Endothelial cell of umbilical vein (primary cell): ENCODE measurements around the gene SPDYC. TPM values are rescaled to one million over a fixed set of nuclear protein-coding genes. Genes with fewer than 3 reads are reported as not detected.
A peak's percentile ranks its signal among the peaks of the same experiment; 100 is the strongest.

Source experiments
- BruUV-seq: library from RNA; stranded (reverse); fragments of 400-500 nt; replicated peaks from 2 replicates; lab custom pipeline; 2021; lab: Mats Ljungman, UMichigan
- CTCF ChIA-PET: fragments of 300-600, 350-600 bp; sonication (Branson Sonifier 250); formaldehyde crosslinking; loops from one replicate; lab custom pipeline; 2021; ENCODE audit warnings: antibody characterized with exemption, inconsistent platforms; lab: Charles Lee
- POLR2A ChIA-PET: fragments of 300-600, 350-600 bp; sonication (Branson Sonifier 250); formaldehyde crosslinking; loops from one replicate; lab custom pipeline; 2021; ENCODE audit warnings: antibody characterized with exemption, inconsistent platforms; lab: Charles Lee
- DNase-seq: peaks from one replicate; pipeline ENCODE4 v3.0.0-alpha.2; 2011; ENCODE audit warnings: low read depth, low spot score
- FAIRE-seq: peaks from 2 replicates; lab custom pipeline; 2011; peaks lifted over from hg19 to GRCh38; lab: Jason Lieb, UNC
- H2AFZ ChIP-seq: 2 replicates; pipeline ENCODE4 v1.6.0; 2012; ENCODE audit warnings: low read depth, low read length, control low read depth, inconsistent platforms
- H3K27ac ChIP-seq: 2 replicates; pipeline ENCODE4 v1.5.1; 2011; ENCODE audit warnings: low read depth, mild to moderate bottlenecking, control low read depth, low read length, moderate library complexity; ENCODE audit not compliant: insufficient read depth
- H3K27me3 ChIP-seq, 2 experiments: 2 replicates each; pipeline versions ENCODE4 v1.6.0 to v1.6.1; 2011; ENCODE audit warnings: low read length in 2 of 2, mixed read lengths in 1 of 2; ENCODE audit not compliant: control insufficient read depth in 2 of 2, insufficient read depth in 2 of 2
- H3K36me3 ChIP-seq, 2 experiments: 2 replicates in 1 of 2; 3 replicates in 1 of 2; pipeline ENCODE4 v1.5.1; 2011; ENCODE audit warnings: low read length in 2 of 2, mild to moderate bottlenecking in 1 of 2, moderate library complexity in 1 of 2; ENCODE audit not compliant: control insufficient read depth in 2 of 2, insufficient read depth in 2 of 2; ENCODE audit errors: extremely low read depth in 1 of 2
- H3K4me1 ChIP-seq: 3 replicates; pipeline ENCODE4 v1.5.1; 2011; ENCODE audit warnings: mild to moderate bottlenecking, low read length; ENCODE audit not compliant: control insufficient read depth, insufficient read depth; ENCODE audit errors: extremely low read depth
- H3K4me2 ChIP-seq: 2 replicates; pipeline ENCODE4 v1.6.1; 2011; ENCODE audit warnings: low read length, control low read depth, mixed read lengths; ENCODE audit not compliant: insufficient read depth
- H3K4me3 ChIP-seq, 3 experiments: fragments of 200-600 bp in 1 of 3; sonication (generic), shearing (Covaris generic) in 1 of 3; replicated peaks in 1 of 3; 2 replicates each; pipeline ENCODE4 v1.5.1; 2011 to 2016; ENCODE audit warnings: control low read depth in 3 of 3, low read length in 3 of 3, mild to moderate bottlenecking in 2 of 3, inconsistent platforms in 1 of 3, low read depth in 1 of 3, moderate library complexity in 1 of 3; ENCODE audit not compliant: insufficient read depth in 1 of 3
- H3K79me2 ChIP-seq: 2 replicates; pipeline ENCODE4 v1.6.0; 2012; ENCODE audit warnings: low read length, inconsistent platforms; ENCODE audit not compliant: control insufficient read depth, insufficient read depth
- H3K9ac ChIP-seq: replicated peaks from 2 replicates; pipeline ENCODE3; 2011; ENCODE audit warnings: low read length, control low read depth; ENCODE audit not compliant: insufficient read depth; ENCODE audit errors: extremely low read depth
- H3K9me1 ChIP-seq: replicated peaks from 3 replicates; pipeline ENCODE4 v1.6.0; 2011; ENCODE audit warnings: mild to moderate bottlenecking, low read length; ENCODE audit not compliant: control insufficient read depth, insufficient read depth; ENCODE audit errors: extremely low read depth
- H3K9me3 ChIP-seq: replicated peaks from 2 replicates; pipeline ENCODE4 v1.5.1; 2012; ENCODE audit warnings: low read length, inconsistent platforms; ENCODE audit not compliant: control insufficient read depth, insufficient read depth
- H4K20me1 ChIP-seq: replicated peaks from 2 replicates; pipeline ENCODE3; 2011; ENCODE audit warnings: mild to moderate bottlenecking, low read length; ENCODE audit not compliant: control insufficient read depth, insufficient read depth; ENCODE audit errors: extremely low read depth
- FOS ChIP-seq: IDR thresholded peaks from 2 replicates; pipeline ENCODE4 v1.6.1; 2011; ENCODE audit warnings: mild to moderate bottlenecking, low read length, moderate library complexity, borderline replicate concordance; ENCODE audit not compliant: insufficient read depth
- GATA2 ChIP-seq: IDR thresholded peaks from 2 replicates; pipeline ENCODE4 v1.7.0; 2011; ENCODE audit warnings: low read depth, mild to moderate bottlenecking, moderate library complexity, mixed read lengths, low read length; ENCODE audit not compliant: insufficient read length, insufficient read depth
- JUN ChIP-seq: IDR thresholded peaks from 2 replicates; pipeline ENCODE4 v1.6.1; 2011; ENCODE audit warnings: borderline replicate concordance, low read depth; ENCODE audit not compliant: insufficient read length, insufficient read depth
- POLR2A ChIP-seq: IDR thresholded peaks from 2 replicates; pipeline ENCODE4 v1.6.1; 2012; ENCODE audit warnings: low read depth, mild to moderate bottlenecking, control low read depth, low read length
- POLR2AphosphoS5 ChIP-seq: IDR thresholded peaks from 2 replicates; pipeline ENCODE4 v1.6.1; 2012; ENCODE audit warnings: low read depth, mild to moderate bottlenecking, control low read depth, low read length, moderate library complexity; ENCODE audit not compliant: insufficient read depth
- dilution Hi-C: fragments of 300-500 bp; cut with MboI; formaldehyde crosslinking; loops from one replicate; pipeline ENCODE4 v1.15.0; 2019; ENCODE audit warnings: low sequenced_read_pairs; ENCODE audit not compliant: extremely low pct_ligation_motif_present
- intact Hi-C: fragments of 100-400 bp; cut with micrococcal nuclease; formaldehyde crosslinking; loops from one replicate; pipeline ENCODE4 v1.10.0; 2022
- polyA plus RNA-seq, 4 experiments: library from polyadenylated mRNA; depleted of rRNA in 3 of 4; stranded (reverse) in 3 of 4; unstranded in 1 of 4; fragments of >200 nt; gene quantifications; 2 replicates each; pipeline versions ENCODE4 v1.2.1 to v1.2.3, GENCODE V29; 2011 to 2012; ENCODE audit warnings: missing spikeins in 1 of 4
- total RNA-seq: library from RNA; stranded (reverse); gene quantifications from 2 replicates; pipeline ENCODE4 v1.2.3, GENCODE V29; 2021
- TF ChIP-seq, protein P1 (sequence below), 2 donors: IDR thresholded peaks; 1 replicate in 1 of 2; 2 replicates in 1 of 2; pipeline ENCODE4 v1.5.1; 2011; ENCODE audit warnings: low read length in 2 of 2, mild to moderate bottlenecking in 2 of 2, moderate library complexity in 2 of 2, control low read depth in 1 of 2, inconsistent platforms in 1 of 2, low read depth in 1 of 2; ENCODE audit not compliant: insufficient read depth in 1 of 2; ENCODE audit errors: extremely low read depth in 1 of 2

The SPDYC gene
- total and polyA plus RNA-seq, 2 donors (not counting 3 experiments of a cell fraction or from before 2014, with no cell fraction given) = not detected

DNA sequence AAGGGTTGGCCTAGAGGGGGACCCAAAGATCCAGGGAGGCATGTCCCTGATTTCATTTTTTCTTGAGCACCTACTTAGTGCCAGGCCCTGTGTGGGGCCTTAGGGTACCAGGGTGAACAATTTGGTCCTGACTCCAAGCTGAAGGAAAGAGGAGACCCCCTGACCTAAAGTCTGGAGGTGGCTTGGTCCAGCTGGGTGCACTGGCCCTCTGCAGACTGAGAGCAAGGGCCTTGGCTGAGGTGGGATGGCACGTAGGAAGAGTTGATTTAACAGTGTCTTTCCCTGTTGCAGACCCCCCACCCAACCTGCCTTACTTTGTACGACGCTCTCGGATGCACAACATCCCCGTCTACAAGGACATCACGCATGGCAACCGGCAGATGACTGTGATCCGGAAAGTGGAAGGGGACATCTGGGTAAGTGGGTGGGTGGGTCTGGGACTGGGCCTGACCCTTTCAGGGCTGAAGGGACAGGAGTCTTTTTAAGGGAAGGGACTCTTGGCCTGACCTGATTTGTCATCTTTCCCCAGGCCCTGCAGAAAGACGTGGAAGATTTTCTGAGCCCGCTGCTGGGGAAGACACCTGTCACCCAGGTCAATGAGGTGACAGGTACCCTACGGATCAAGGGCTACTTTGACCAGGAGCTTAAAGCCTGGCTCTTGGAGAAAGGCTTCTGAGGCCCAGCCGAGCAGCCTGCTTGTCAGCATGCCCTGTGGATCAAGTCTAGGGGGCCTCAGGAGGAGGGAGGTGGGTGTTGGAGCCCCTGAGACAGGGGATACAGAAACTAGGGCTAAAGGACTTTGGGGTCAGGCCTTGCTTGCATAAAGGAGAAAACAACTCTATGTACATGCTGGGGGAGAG lies 44.6 kb upstream of the SPDYC start:
- no peak overlapping the region for H3K4me3 ChIP-seq
- peaks cover 29% of the 10 kb centered on the region for H3K79me2 ChIP-seq
- H3K4me2 ChIP-seq = no peak overlapping the region
- no peak overlapping the region for H3K27ac ChIP-seq
- no peaks in the 10 kb centered on the region for H4K20me1 ChIP-seq
- CTCF ChIA-PET = interaction anchor here (1.0 kb wide), 1 partner anchor 80 kb away, joined by 3 read pairs; no protein-coding TSS in a partner anchor
- H3K27me3 ChIP-seq = no peaks in the 10 kb centered on the region
- no peaks in the 10 kb centered on the region for H3K9me3 ChIP-seq
- H3K36me3 ChIP-seq = peaks cover 16 to 45% of the 10 kb centered on the region in 2 experiments
- no peaks in the 10 kb centered on the region for H3K9me1 ChIP-seq
- BruUV-seq = no TSS peak
- DNase-seq (no peak), FAIRE-seq (no peak)
- dilution Hi-C loops (no loop called here), intact Hi-C loops (no loop called here)
- peaks cover 11% of the 10 kb centered on the region for H3K4me1 ChIP-seq
- no peak overlapping the region for H3K9ac ChIP-seq
- TF ChIP-seq POLR2A (peak; percentile 19), JUN (no peak)
- POLR2A ChIA-PET = interaction anchor here (1.4 kb wide), 1 partner anchor 10 kb away, joined by 3 read pairs; no protein-coding TSS in a partner anchor
- no peak overlapping the region for H2AFZ ChIP-seq

DNA sequence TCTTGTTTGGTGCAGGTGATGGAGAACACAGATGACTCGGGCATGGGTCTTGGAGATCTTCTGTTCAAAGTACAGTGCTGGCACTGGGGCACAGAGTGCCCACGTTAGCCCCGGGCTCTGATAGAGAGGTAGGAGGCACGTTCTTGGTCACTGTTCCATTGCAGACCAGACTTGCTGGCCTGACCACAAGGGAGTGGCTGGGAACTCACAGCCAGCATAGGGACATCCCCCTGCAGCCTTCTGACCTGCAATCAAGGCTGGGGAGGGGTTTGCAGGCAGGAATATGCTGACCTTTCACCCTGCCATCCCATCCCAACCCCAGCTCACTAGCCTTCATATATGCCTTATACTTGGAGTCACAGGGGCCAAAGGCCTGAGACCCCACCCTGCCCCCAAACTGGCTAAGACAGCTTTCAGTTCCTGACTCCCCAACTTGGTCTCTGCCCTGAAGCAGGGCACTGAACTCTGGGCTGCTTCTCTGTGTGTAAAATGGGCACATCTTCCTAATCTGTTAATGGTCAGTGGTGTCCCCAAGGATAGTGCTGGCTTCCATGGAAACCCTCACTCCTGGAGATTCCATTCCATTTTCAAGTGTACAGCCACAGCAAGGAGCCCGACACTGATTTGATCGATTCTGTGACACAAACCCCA lies 43.3 kb upstream of the SPDYC start:
- Histone ChIP-seq H4K20me1 (no peaks in the 10 kb centered on the region), H3K9ac (no peak overlapping the region), H2AFZ (no peak overlapping the region), H3K36me3 (peaks cover 11 to 50% of the 10 kb centered on the region in 2 experiments), H3K79me2 (peaks cover 16% of the 10 kb centered on the region), H3K9me1 (no peaks in the 10 kb centered on the region), H3K4me3 (no peak overlapping the region), H3K27ac (no peak overlapping the region), H3K4me1 (peaks cover 4% of the 10 kb centered on the region), H3K9me3 (no peaks in the 10 kb centered on the region), H3K27me3 (no peaks in the 10 kb centered on the region), H3K4me2 (no peak overlapping the region)
- no peak for DNase-seq
- intact Hi-C loops (no loop called here), dilution Hi-C loops (no loop called here)
- BruUV-seq = no TSS peak
- no peak for TF ChIP-seq FOS
- no peak for TF ChIP-seq GATA2
- TF ChIP-seq, protein P1, sequence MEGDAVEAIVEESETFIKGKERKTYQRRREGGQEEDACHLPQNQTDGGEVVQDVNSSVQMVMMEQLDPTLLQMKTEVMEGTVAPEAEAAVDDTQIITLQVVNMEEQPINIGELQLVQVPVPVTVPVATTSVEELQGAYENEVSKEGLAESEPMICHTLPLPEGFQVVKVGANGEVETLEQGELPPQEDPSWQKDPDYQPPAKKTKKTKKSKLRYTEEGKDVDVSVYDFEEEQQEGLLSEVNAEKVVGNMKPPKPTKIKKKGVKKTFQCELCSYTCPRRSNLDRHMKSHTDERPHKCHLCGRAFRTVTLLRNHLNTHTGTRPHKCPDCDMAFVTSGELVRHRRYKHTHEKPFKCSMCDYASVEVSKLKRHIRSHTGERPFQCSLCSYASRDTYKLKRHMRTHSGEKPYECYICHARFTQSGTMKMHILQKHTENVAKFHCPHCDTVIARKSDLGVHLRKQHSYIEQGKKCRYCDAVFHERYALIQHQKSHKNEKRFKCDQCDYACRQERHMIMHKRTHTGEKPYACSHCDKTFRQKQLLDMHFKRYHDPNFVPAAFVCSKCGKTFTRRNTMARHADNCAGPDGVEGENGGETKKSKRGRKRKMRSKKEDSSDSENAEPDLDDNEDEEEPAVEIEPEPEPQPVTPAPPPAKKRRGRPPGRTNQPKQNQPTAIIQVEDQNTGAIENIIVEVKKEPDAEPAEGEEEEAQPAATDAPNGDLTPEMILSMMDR (IDR thresholded peaks at IDR 0.05; ENCODE audit: extremely low read depth in 1 of 2, insufficient read depth in 1 of 2, low read depth in 1 of 2, low read length in 2 of 2) = no peak
- peak; percentile 43 for TF ChIP-seq POLR2AphosphoS5
- TF ChIP-seq POLR2A = no peak
- POLR2A ChIA-PET = interaction anchor here (1.4 kb wide), 1 partner anchor 8 kb away, joined by 3 read pairs; no protein-coding TSS in a partner anchor
- CTCF ChIA-PET = no interaction called here
- no peak for FAIRE-seq
